GM18867 (cell line): ENCODE results near the gene LGALSL.

Source experiments
- ATAC-seq: cut with Tn5 transposase; IDR thresholded peaks from one replicate; pipeline ENCODE4 v1.9.1; 2021; ENCODE audit warnings: mild to moderate bottlenecking, moderate library complexity; ENCODE audit not compliant: unreplicated experiment

The LGALSL gene

GRCh38 chr2:64453770-64454385 lies at the start of gene LGALSL:
LGALSL (plus strand) TSS chr2:64454162; CDS start chr2:64454546, 384 bp downstream.
- ATAC-seq = peak; percentile 70

- ATAC-seq = no peak
Measured at GRCh38 chr2:64404743-64405142, 49.2 kb upstream of the LGALSL start.

GRCh38 chr2:64405581-64406406 lies 48.2 kb upstream of the LGALSL start:
- ATAC-seq = no peak

GRCh38 chr2:64406407-64406774 lies 47.6 kb upstream of the LGALSL start:
- ATAC-seq = no peak

- no peak for ATAC-seq
Measured at GRCh38 chr2:64408031-64408430, 45.9 kb upstream of the LGALSL start.

GRCh38 chr2:64410671-64411070 lies 43.3 kb upstream of the LGALSL start:
- peak; percentile 65 for ATAC-seq

GRCh38 chr2:64412671-64413070 lies 41.3 kb upstream of the LGALSL start:
- no peak for ATAC-seq

GRCh38 chr2:64414736-64415435 lies 39.1 kb upstream of the LGALSL start:
- no peak for ATAC-seq

- ATAC-seq = no peak
Measured at GRCh38 chr2:64417624-64418023, 36.3 kb upstream of the LGALSL start.

GRCh38 chr2:64419596-64420165 lies 34.3 kb upstream of the LGALSL start:
- no peak for ATAC-seq

GRCh38 chr2:64420677-64421076 lies 33.3 kb upstream of the LGALSL start:
- no peak for ATAC-seq

- no peak for ATAC-seq
Measured at GRCh38 chr2:64421201-64421600, 32.8 kb upstream of the LGALSL start.

- no peak for ATAC-seq
Measured at GRCh38 chr2:64422466-64422865, 31.5 kb upstream of the LGALSL start.

- ATAC-seq = no peak
Measured at GRCh38 chr2:64423303-64423702, 30.7 kb upstream of the LGALSL start.

GRCh38 chr2:64424416-64424987 lies 29.5 kb upstream of the LGALSL start:
- no peak for ATAC-seq

- ATAC-seq = no peak
Measured at GRCh38 chr2:64426183-64426952, 27.6 kb upstream of the LGALSL start.

- ATAC-seq = no peak
Measured at GRCh38 chr2:64434039-64434657, 19.8 kb upstream of the LGALSL start.

- ATAC-seq = no peak
Measured at GRCh38 chr2:64437883-64438282, 16.1 kb upstream of the LGALSL start.

- ATAC-seq = no peak
Measured at GRCh38 chr2:64439194-64439593, 14.8 kb upstream of the LGALSL start.

- ATAC-seq = no peak
Measured at GRCh38 chr2:64440843-64441242, 13.1 kb upstream of the LGALSL start.
